SK-N-SH treated with all-trans-retinoic acid at 6 μM for 48 hours (cell line): ENCODE measurements around the gene STARD10.

Experiments used
- ATAC-seq: fragments of 200-7000 bp; cut with Tn5 transposase; 3 replicates; pipeline ENCODE4 v1.9.1; 2020; ENCODE audit warnings: mild to moderate bottlenecking, moderate library complexity
- ARNTL ChIP-seq: fragments of 450-650 bp; formaldehyde crosslinking; IDR thresholded peaks from 2 replicates; pipeline ENCODE4 v1.5.0; 2020; ENCODE audit warnings: low read depth, mild to moderate bottlenecking, moderate library complexity, borderline replicate concordance
- BACH2 ChIP-seq: fragments of 250-450 bp; sonication (Bioruptor Pico); IDR thresholded peaks from 2 replicates; pipeline ENCODE4 v1.9.0; 2021; ENCODE audit warnings: mild to moderate bottlenecking, borderline replicate concordance
- CSDC2 ChIP-seq: fragments of 250-450 bp; sonication (Bioruptor Pico); IDR thresholded peaks from 2 replicates; pipeline ENCODE4 v1.5.0; 2020; ENCODE audit warnings: mild to moderate bottlenecking, moderate library complexity
- CSRNP3 ChIP-seq: fragments of 250-450 bp; sonication (Bioruptor Pico); IDR thresholded peaks from 2 replicates; pipeline ENCODE4 v1.5.1; 2021; ENCODE audit warnings: mild to moderate bottlenecking, moderate library complexity
- ESRRG ChIP-seq: fragments of 250-450 bp; sonication (Bioruptor Pico); IDR thresholded peaks from 2 replicates; pipeline ENCODE4 v1.6.1; 2021; ENCODE audit warnings: mild to moderate bottlenecking
- GLIS3 ChIP-seq: fragments of 250-450 bp; sonication (Bioruptor Pico); IDR thresholded peaks from 2 replicates; pipeline ENCODE4 v1.5.0; 2020; ENCODE audit warnings: mild to moderate bottlenecking, moderate library complexity
- ISL1 ChIP-seq: fragments of 250-450 bp; sonication (Bioruptor Pico); IDR thresholded peaks from 2 replicates; pipeline ENCODE4 v2.1.2; 2022; ENCODE audit warnings: mild to moderate bottlenecking, moderate library complexity
- OSR1 ChIP-seq: fragments of 250-450 bp; sonication (Bioruptor Pico); IDR thresholded peaks from 2 replicates; pipeline ENCODE4 v1.8.0; 2022; ENCODE audit warnings: moderate library complexity, mild to moderate bottlenecking, inconsistent platforms
- PATZ1 ChIP-seq: fragments of 250-450 bp; sonication (Bioruptor Pico); IDR thresholded peaks from 2 replicates; pipeline ENCODE4 v1.8.0; 2020; ENCODE audit warnings: mild to moderate bottlenecking, moderate library complexity, borderline replicate concordance
- POU6F1 ChIP-seq: fragments of 250-450 bp; sonication (Bioruptor Pico); IDR thresholded peaks from 2 replicates; pipeline ENCODE4 v1.8.0; 2021; ENCODE audit warnings: low read depth, mild to moderate bottlenecking, moderate library complexity, borderline replicate concordance
- PPARA ChIP-seq: fragments of 250-450 bp; sonication (Bioruptor Pico); IDR thresholded peaks from 2 replicates; pipeline ENCODE4 v1.5.0; 2020; ENCODE audit warnings: mild to moderate bottlenecking, borderline replicate concordance
- RARB ChIP-seq: fragments of 250-450 bp; sonication (Bioruptor Pico); IDR thresholded peaks from 2 replicates; pipeline ENCODE4 v1.8.0; 2021; ENCODE audit warnings: mild to moderate bottlenecking, moderate library complexity
- SNAI2 ChIP-seq: fragments of 250-450 bp; sonication (Bioruptor Pico); IDR thresholded peaks from 2 replicates; pipeline ENCODE4 v1.5.0; 2020; ENCODE audit warnings: mild to moderate bottlenecking, moderate library complexity
- TCF4 ChIP-seq: fragments of 250-450 bp; sonication (Bioruptor Pico); IDR thresholded peaks from 2 replicates; pipeline ENCODE4 v1.8.0; 2021; ENCODE audit warnings: mild to moderate bottlenecking, moderate library complexity, borderline replicate concordance
- TOX ChIP-seq: fragments of 250-450 bp; sonication (Bioruptor Pico); IDR thresholded peaks from 2 replicates; pipeline ENCODE4 v1.8.0; 2021; ENCODE audit warnings: mild to moderate bottlenecking, moderate library complexity, borderline replicate concordance
- TSHZ2 ChIP-seq: fragments of 250-450 bp; sonication (Bioruptor Pico); IDR thresholded peaks from 2 replicates; pipeline ENCODE4 v1.5.0; 2020; ENCODE audit warnings: mild to moderate bottlenecking, moderate library complexity
- ZC3H10 ChIP-seq: fragments of 250-450 bp; sonication (Bioruptor Pico); IDR thresholded peaks from 2 replicates; pipeline ENCODE4 v1.5.1; 2021; ENCODE audit warnings: mild to moderate bottlenecking, moderate library complexity
- ZFP3 ChIP-seq: fragments of 250-450 bp; sonication (Bioruptor Pico); IDR thresholded peaks from 2 replicates; pipeline ENCODE4 v1.5.0; 2020; ENCODE audit warnings: mild to moderate bottlenecking, moderate library complexity
- ZFP30 ChIP-seq: fragments of 450-650 bp; formaldehyde crosslinking; IDR thresholded peaks from 2 replicates; pipeline ENCODE4 v1.5.0; 2022; ENCODE audit warnings: mild to moderate bottlenecking, moderate library complexity
- ZNF565 ChIP-seq: fragments of 450-650 bp; formaldehyde crosslinking; conservative IDR thresholded peaks from 2 replicates; pipeline ENCODE4 v1.5.0; 2020; ENCODE audit warnings: low read depth, mild to moderate bottlenecking, moderate library complexity
- ZNF70 ChIP-seq: fragments of 450-650 bp; formaldehyde crosslinking; IDR thresholded peaks from 2 replicates; pipeline ENCODE4 v1.5.0; 2020; ENCODE audit warnings: mild to moderate bottlenecking, moderate library complexity
- ZNF8 ChIP-seq: fragments of 450-650 bp; formaldehyde crosslinking; IDR thresholded peaks from 2 replicates; pipeline ENCODE4 v1.5.0; 2020; ENCODE audit warnings: mild to moderate bottlenecking, moderate library complexity

Gene STARD10

GRCh38 chr11:72719144-72719543, 74.7 kb downstream of the STARD10 start:
- TF ChIP-seq ZFP3 (CRISPR knock-in tag) (no peak), ZC3H10 (CRISPR knock-in tag) (no peak), ZNF565 (CRISPR knock-in tag) (no peak), TOX (CRISPR knock-in tag) (no peak), PATZ1 (no peak), GLIS3 (CRISPR knock-in tag) (no peak), CSDC2 (no peak), SNAI2 (no peak), ESRRG (CRISPR knock-in tag) (no peak), CSRNP3 (CRISPR knock-in tag) (no peak), OSR1 (no peak), BACH2 (CRISPR knock-in tag) (no peak), ZFP30 (CRISPR knock-in tag) (no peak)
- TF ChIP-seq, all 23 proteins: peak for 0
- ATAC-seq, result no peak

- no peak for ATAC-seq
- no peak for TF ChIP-seq CSRNP3 (CRISPR knock-in tag)
- TF ChIP-seq SNAI2, result no peak
These were observed 75.7 kb downstream of the STARD10 start for GRCh38 chr11:72718101-72718501.

GRCh38 chr11:72716788-72717435, 76.9 kb downstream of the STARD10 start:
- no peak for ATAC-seq
- TF ChIP-seq ZFP30 (CRISPR knock-in tag) (no peak), ZNF8 (CRISPR knock-in tag) (no peak), ARNTL (CRISPR knock-in tag) (no peak), GLIS3 (CRISPR knock-in tag) (no peak), PPARA (CRISPR knock-in tag) (no peak), CSDC2 (no peak), ISL1 (no peak), OSR1 (no peak), TOX (CRISPR knock-in tag) (no peak), POU6F1 (CRISPR knock-in tag) (no peak), ZC3H10 (CRISPR knock-in tag) (no peak), ZNF565 (CRISPR knock-in tag) (no peak), TCF4 (CRISPR knock-in tag) (no peak), ESRRG (CRISPR knock-in tag) (no peak), BACH2 (CRISPR knock-in tag) (no peak), ZFP3 (CRISPR knock-in tag) (no peak), TSHZ2 (CRISPR knock-in tag) (no peak), RARB (CRISPR knock-in tag) (no peak), ZNF70 (CRISPR knock-in tag) (no peak)
